Left ventricle myocardium inferior (tissue), 1 donor: ENCODE results near the gene PSMD1. TPM values are rescaled to one million over a fixed set of nuclear protein-coding genes. Genes with fewer than 3 reads are reported as not detected.

Source experiments
- DNase-seq: peaks from one replicate; pipeline ENCODE4 v3.0.0-alpha.2; 2020
- H3K27ac ChIP-seq: fragments of 200-600 bp; replicated peaks from 2 replicates; pipeline ENCODE4 v1.8.0; 2021
- H3K27me3 ChIP-seq: fragments of 200-600 bp; 2 replicates; pipeline ENCODE4 v1.8.0; 2021; ENCODE audit warnings: low read depth
- H3K36me3 ChIP-seq: fragments of 200-600 bp; 2 replicates; pipeline ENCODE4 v1.8.0; 2021
- H3K4me1 ChIP-seq: fragments of 200-600 bp; 2 replicates; pipeline ENCODE4 v1.8.0; 2021
- H3K4me3 ChIP-seq: fragments of 200-600 bp; 2 replicates; pipeline ENCODE4 v1.8.0; 2021; ENCODE audit warnings: mild to moderate bottlenecking, moderate library complexity
- H3K9me3 ChIP-seq: fragments of 200-600 bp; replicated peaks from 2 replicates; pipeline ENCODE4 v1.8.0; 2021
- CTCF ChIP-seq: fragments of 200-600 bp; IDR thresholded peaks from 2 replicates; pipeline ENCODE4 v1.8.0; 2021; ENCODE audit warnings: antibody characterized with exemption, mild to moderate bottlenecking, borderline replicate concordance
- intact Hi-C: fragments of 100-400 bp; cut with micrococcal nuclease; formaldehyde crosslinking; loops from one replicate; pipeline ENCODE4 v1.11.0; 2022
- total RNA-seq: library from RNA; stranded (reverse); fragmentation: NEBNext Ultra II Directional; extraction: Animal tissue kit (Norgen Biotek cat#: 25700); gene quantifications from one replicate; pipeline ENCODE4 v1.2.1, GENCODE V29; 2021
- donor health status: DM: no; HTN: yes; CAD: no; lungs with severe emphysema.

The PSMD1 gene
- total RNA-seq, 1 donor from 2014 or later, result 90.5 TPM

- intact Hi-C loops, result no loop called here
- H3K9me3 ChIP-seq, result no peaks in the 10 kb centered on the region
- H3K36me3 ChIP-seq, result no peaks in the 10 kb centered on the region
- H3K27ac ChIP-seq, result no peak overlapping the region
- TF ChIP-seq CTCF, result no peak
- no peak overlapping the region for H3K4me3 ChIP-seq
- DNase-seq, result no peak
- peaks cover 76% of the 10 kb centered on the region for H3K27me3 ChIP-seq
- no peaks in the 10 kb centered on the region for H3K4me1 ChIP-seq
Observed at GRCh38 chr2:231011526-231011925, 45.1 kb upstream of the PSMD1 start.

GRCh38 chr2:231012463-231012862 lies 44.2 kb upstream of the PSMD1 start:
- Histone ChIP-seq H3K36me3 (no peaks in the 10 kb centered on the region), H3K27ac (no peak overlapping the region), H3K4me3 (no peak overlapping the region), H3K4me1 (no peaks in the 10 kb centered on the region), H3K9me3 (no peaks in the 10 kb centered on the region), H3K27me3 (peaks cover 81% of the 10 kb centered on the region)
- no peak for TF ChIP-seq CTCF
- intact Hi-C loops, result no loop called here
- no peak for DNase-seq

GRCh38 chr2:231013820-231014219 lies 42.8 kb upstream of the PSMD1 start:
- peaks cover 80% of the 10 kb centered on the region for H3K27me3 ChIP-seq
- no peak for TF ChIP-seq CTCF

GRCh38 chr2:231015478-231015877 lies 41.2 kb upstream of the PSMD1 start:
- Histone ChIP-seq H3K4me1 (no peaks in the 10 kb centered on the region), H3K9me3 (no peaks in the 10 kb centered on the region), H3K27ac (no peak overlapping the region), H3K27me3 (peaks cover 81% of the 10 kb centered on the region), H3K36me3 (no peaks in the 10 kb centered on the region), H3K4me3 (no peak overlapping the region)
- TF ChIP-seq CTCF, result no peak
- no peak for DNase-seq
- intact Hi-C loops, result no loop called here

More at GRCh38 chr2:231013820-231014219, 42.8 kb upstream of the PSMD1 start:
- no peak for DNase-seq
- no peaks in the 10 kb centered on the region for H3K9me3 ChIP-seq
- no peaks in the 10 kb centered on the region for H3K4me1 ChIP-seq
- no peak overlapping the region for H3K4me3 ChIP-seq
- no peak overlapping the region for H3K27ac ChIP-seq
- intact Hi-C loops, result no loop called here
- H3K36me3 ChIP-seq, result no peaks in the 10 kb centered on the region

GRCh38 chr2:231015926-231016325 lies 40.7 kb upstream of the PSMD1 start:
- Histone ChIP-seq H3K27ac (no peak overlapping the region), H3K9me3 (no peaks in the 10 kb centered on the region), H3K36me3 (no peaks in the 10 kb centered on the region), H3K27me3 (peaks cover 81% of the 10 kb centered on the region), H3K4me1 (no peaks in the 10 kb centered on the region), H3K4me3 (no peak overlapping the region)
- intact Hi-C loops, result no loop called here
- no peak for TF ChIP-seq CTCF
- DNase-seq, result no peak
